GM12874 (cell line): ENCODE measurements around the gene APCDD1.

ENCODE experiments used
- TF ChIP-seq, protein P1 (sequence below): IDR thresholded peaks from 2 replicates; pipeline ENCODE4 v1.5.1; 2011; ENCODE audit warnings: low read depth, mild to moderate bottlenecking, control low read depth, low read length, moderate library complexity; ENCODE audit not compliant: insufficient read depth

Gene APCDD1

DNA sequence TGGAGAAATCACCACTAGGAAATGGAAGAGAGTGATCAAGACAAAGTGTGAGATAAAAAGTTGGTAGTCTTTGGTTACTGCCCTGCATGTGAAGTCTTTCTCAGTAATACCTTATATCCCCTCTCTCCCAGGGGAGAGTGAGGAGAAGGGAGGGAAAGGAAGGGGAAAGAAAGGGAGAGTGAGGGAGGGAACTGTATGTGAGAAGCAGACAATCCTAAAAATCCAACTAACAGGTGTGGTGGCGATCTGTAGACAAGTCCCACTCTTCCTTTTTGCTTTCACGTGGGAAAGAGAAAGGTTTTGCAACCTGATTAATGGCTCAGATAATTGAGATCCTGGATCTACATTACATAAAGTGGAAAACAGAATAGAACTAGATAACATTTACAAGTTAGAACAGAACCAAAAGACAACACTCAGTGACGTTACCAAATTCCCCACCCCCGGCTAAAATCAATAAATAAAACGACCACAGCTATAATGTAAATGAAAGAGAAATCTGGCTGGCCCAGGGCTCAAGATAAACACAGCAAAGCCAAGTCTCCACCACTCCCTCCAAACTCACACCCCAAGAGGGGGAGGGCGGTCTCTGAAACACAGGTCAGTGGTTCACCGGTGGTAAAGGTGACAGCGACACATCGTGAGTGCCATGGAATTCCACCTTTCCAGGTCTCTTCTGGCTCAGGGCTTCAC is 10.0 kb upstream of the APCDD1 start:
- TF ChIP-seq, protein P1, sequence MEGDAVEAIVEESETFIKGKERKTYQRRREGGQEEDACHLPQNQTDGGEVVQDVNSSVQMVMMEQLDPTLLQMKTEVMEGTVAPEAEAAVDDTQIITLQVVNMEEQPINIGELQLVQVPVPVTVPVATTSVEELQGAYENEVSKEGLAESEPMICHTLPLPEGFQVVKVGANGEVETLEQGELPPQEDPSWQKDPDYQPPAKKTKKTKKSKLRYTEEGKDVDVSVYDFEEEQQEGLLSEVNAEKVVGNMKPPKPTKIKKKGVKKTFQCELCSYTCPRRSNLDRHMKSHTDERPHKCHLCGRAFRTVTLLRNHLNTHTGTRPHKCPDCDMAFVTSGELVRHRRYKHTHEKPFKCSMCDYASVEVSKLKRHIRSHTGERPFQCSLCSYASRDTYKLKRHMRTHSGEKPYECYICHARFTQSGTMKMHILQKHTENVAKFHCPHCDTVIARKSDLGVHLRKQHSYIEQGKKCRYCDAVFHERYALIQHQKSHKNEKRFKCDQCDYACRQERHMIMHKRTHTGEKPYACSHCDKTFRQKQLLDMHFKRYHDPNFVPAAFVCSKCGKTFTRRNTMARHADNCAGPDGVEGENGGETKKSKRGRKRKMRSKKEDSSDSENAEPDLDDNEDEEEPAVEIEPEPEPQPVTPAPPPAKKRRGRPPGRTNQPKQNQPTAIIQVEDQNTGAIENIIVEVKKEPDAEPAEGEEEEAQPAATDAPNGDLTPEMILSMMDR, result no peak

DNA sequence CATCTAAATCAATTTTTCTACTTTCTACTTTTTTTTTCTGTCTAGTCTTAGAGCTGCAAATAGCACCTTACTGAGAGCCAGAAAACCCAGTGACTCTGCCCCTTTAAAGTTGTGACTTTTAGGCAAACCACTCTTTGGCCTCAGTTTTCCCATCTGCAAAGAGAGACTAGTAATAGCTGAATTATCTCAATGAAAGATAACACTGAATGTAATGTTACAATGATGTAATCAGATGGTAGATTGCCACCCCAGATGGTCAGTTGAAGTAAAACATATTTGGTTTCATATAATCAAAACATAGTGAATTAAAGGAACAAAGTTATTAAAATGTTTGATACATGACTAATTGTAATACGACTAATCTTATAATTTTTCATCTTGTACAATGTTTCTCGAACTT is 5.0 kb upstream of the APCDD1 start:
- TF ChIP-seq, protein P1, result no peak

DNA sequence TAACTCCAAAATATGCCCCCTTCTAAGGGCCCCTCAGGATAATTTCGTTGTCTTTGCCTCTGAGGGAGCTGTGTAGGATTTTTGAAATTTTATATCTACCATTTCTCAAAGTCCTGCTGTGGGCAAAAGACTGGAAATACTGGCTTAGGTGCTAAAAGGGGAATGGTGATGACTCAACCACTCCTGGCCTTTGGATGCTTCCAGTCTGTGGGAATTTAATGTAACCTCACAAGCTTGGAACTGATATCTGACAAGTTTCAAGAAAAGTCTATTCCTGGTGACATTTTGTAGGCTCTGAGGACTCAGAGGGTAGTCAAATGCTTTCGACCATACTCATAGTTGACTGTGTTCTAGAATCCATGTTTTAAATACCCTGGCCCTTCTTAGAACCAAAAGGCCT is 3.4 kb upstream of the APCDD1 start:
- TF ChIP-seq, protein P1, result no peak

DNA sequence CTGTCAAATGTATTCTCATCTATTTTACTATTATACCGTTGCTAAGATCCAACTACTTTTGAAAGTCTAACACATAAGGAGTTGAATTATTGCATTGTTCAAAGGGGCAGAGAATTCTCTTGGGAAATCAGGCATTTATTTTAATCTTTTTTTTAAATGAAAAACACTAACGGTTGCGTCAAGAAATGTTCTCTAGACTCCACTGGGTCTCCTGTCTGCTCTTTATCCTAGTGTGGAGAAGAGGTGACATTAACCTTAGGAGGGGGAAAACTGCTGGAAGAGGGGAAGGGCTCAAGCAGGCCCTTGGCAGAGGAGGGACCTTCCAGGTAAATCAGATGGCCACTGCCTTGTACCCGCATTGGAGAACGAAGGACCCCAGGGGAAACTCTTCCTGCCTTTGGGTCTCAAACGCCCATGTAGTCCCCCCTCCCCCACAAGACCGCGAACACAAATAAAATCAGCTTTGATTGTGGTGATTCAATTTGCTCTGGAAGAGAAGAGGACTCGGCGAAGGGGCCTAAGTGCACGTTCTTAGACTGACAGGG is 1.1 kb upstream of the APCDD1 start:
- TF ChIP-seq, protein P1, result no peak

DNA sequence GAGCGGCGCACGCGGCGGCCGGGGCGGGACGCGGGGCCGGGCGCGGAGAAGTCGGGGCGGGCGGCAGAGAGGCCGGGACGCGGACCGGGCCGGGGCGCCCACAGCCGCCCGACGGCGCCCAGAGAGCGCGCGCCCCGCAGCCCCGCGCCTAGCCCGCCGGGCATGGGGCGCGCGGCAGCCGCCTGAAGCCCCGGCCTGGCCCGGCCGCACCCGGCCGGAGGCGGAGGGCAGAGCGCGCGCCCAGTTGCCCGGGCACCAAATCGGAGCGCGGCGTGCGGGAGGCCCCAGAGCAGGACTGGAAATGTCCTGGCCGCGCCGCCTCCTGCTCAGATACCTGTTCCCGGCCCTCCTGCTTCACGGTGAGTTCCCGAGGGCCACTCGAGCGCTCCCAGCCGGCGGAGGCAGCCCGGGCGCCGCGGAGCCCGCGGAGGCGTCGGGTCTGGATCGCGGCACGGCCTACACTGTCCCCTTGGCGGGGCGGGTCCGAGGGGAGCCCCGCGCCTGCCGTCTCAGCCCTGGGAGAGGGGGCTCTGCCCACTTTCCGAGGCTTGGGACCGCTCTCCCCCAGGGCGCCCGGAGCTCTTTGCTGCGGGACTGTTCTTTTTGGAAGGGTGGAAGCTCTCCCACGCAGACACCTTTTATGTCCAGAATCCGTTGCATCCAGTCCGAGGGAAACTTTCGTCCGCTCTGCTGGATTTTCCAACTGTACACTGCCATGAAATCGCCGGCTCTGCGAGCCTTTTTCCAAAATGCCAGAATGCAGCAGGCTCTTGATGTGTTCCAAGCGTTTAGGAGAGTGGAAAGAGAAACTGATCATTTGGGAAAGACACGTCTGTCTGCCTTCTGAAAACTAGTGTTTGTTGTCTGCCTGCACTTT is 484 bp downstream of the APCDD1 start:
- TF ChIP-seq, protein P1, result no peak

DNA sequence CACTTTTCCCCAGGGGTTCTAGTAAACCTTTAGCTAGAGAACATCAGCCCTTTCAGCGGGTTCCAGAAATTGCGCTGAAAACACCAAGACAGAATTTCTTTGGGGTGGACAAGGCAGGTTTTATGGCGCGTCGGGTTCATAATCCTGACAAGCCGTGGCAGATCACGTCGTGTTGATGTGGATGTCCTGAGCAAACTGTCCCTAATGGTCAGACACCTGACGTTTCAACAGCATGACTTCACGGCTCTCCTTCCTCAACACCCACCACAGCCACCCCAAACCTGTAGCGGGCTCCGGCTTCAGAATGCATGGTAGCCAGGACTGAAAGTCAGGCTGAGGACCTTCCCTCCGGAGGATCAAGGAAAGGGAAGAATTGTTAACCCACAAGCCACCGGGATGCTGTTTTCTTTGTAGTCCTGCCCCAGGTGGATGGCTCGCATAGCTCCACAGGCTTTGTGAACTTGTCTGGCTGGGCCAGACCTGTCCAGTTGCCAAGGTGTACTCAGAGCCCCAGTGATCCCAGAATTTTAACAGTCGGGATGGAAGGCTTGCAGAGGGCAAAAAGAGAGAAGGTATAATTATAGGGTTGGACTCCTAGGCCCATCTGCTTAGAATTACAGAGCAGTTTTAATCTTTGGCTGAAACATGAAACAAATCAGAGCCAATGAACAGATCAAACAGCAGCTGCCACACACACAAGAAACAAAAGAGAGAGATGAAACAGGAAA is 1.5 kb downstream of the APCDD1 start:
- TF ChIP-seq, protein P1, result no peak

DNA sequence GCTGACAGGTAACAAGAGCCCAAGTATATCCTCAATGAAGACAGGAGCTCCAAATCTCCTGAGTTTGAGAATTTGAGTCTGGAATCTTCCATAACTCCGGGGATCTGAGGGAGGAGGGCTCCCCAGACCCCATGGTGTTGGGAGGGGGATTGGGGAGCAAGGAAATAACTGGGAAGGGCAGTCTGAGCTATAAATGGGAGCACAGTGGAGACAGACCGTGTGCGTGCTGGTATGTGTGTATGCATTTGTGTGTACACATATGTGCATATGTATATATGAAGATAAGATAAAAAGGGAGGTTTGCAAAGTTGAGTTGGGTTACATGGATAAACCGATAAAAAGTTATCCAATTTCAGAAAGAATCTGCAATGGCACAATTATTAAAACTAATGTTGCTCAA is 2.3 kb downstream of the APCDD1 start:
- TF ChIP-seq, protein P1, result no peak
